ENCODE data around the gene SPACA4. TPM values are rescaled to one million over a fixed set of nuclear protein-coding genes. Genes with fewer than 3 reads are reported as not detected.

SPACA4 gene
- total and polyA plus RNA-seq, 9 of the 15 experiments (the other 6 are each of a cell fraction or from before 2014, with no cell fraction given) = not detected

DNA sequence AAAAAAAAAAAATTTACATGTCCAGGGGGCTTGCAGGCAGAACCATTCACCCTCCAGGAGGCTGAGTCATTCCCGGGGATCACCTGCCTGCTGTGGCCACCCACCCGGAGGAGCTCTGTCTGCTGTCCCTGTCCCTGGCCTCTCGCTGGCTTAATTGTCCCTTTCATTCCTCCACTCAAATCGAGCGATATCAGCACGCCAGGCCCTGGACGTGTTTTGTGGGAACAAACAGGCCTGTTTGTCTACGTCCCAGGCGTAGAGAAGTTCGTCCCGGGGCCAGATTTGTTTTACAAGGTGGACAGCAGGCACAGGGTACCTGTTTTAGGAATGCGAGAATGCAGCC, 33.4 kb upstream of the SPACA4 start (continued):
- TF ChIP-seq, protein P1, sequence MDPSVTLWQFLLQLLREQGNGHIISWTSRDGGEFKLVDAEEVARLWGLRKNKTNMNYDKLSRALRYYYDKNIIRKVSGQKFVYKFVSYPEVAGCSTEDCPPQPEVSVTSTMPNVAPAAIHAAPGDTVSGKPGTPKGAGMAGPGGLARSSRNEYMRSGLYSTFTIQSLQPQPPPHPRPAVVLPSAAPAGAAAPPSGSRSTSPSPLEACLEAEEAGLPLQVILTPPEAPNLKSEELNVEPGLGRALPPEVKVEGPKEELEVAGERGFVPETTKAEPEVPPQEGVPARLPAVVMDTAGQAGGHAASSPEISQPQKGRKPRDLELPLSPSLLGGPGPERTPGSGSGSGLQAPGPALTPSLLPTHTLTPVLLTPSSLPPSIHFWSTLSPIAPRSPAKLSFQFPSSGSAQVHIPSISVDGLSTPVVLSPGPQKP (CRISPR knock-in tag; IDR thresholded peaks at IDR 0.05) = no peak
- no peak for TF ChIP-seq GTF2B (IDR thresholded peaks at IDR 0.05; ENCODE audit: extremely low read depth, insufficient read length)
- TF ChIP-seq ZNF408 (CRISPR knock-in tag; IDR thresholded peaks at IDR 0.05; ENCODE audit: low read depth) = no peak
- no peak for TF ChIP-seq FUS (optimal IDR thresholded peaks at IDR 0.05; ENCODE audit: low read depth, low read length)

DNA sequence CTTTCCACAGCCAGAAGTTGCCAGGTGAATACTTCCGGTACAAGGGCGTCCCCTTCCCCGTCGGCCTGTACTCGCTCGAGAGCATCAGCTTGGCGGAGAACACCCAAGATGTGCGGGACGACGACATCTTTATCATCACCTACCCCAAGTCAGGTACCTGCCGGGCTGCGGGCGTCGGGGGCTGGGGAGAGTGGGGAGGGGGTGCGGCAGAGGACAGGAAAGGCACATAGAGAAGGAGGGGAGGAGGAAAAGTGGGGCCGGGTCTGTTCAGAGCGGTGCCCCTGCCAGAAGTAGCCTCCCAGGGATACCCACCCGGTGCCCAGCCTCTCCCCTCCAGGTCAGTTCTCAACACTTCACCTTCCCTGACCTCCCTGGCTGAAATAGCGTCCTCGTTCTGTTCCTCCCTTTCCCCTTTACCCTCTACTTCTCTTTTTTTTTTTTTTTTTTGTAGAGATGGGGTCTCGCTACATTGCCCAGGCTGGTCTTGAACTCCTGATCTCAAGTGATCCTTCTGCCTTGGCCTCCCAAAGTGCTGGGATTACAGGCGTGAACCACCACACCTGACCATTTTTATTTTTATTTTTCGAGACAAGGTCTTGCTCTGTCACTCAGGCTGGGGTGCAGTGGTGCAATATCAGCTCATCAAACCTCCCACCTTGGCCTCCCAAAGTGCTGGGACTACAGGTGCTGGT, 30.5 kb upstream of the SPACA4 start:
- Histone ChIP-seq H3K9me1 (ENCODE audit: control insufficient read depth, insufficient read depth, low read length) (no peaks in the 10 kb centered on the region), H3K4me1 (replicated peaks in 1 of 2; ENCODE audit: control insufficient read depth in 2 of 2, insufficient read depth in 2 of 2, low read length in 2 of 2) (peaks cover 7% of the 10 kb centered on the region in 2 experiments; a peak in 3 of 5 replicates), H3K79me2 (ENCODE audit: control insufficient read depth, insufficient read depth, low read length) (no peaks in the 10 kb centered on the region), H3K9me3 (replicated peaks; ENCODE audit: control insufficient read depth, insufficient read depth, low read depth, low read length) (no peaks in the 10 kb centered on the region), H3K27ac (ENCODE audit: extremely low read depth, low read depth, low read length) (no peak overlapping the region), H3K4me3 (no peak overlapping the region), H4K20me1 (replicated peaks; ENCODE audit: control insufficient read depth, insufficient read depth, low read length) (no peaks in the 10 kb centered on the region), H3K27me3 (ENCODE audit: control insufficient read depth in 2 of 2, insufficient read depth in 2 of 2, low read length in 2 of 2) (no peaks in the 10 kb centered on the region), H3K36me3 (ENCODE audit: control insufficient read depth, insufficient read depth, low read length) (no peaks in the 10 kb centered on the region), H2AFZ (ENCODE audit: low read depth, low read length) (no peak overlapping the region), H3K9ac (ENCODE audit: insufficient read depth in 1 of 2, low read depth in 2 of 2, low read length in 2 of 2) (no peak overlapping the region), H3K4me2 (ENCODE audit: insufficient read depth, low read length) (no peak overlapping the region)
- in situ Hi-C loops (cut with MboI) = loop anchor here (25.0 kb wide), 1 partner anchor 1536 kb away; no protein-coding TSS in a partner anchor
- no peak for TF ChIP-seq TCFL5 (CRISPR knock-in tag; conservative IDR thresholded peaks at IDR 0.05)
- no peak for TF ChIP-seq SIN3B (IDR thresholded peaks at IDR 0.05; ENCODE audit: low read depth)
- TF ChIP-seq, protein P1 (CRISPR knock-in tag; IDR thresholded peaks at IDR 0.05) = no peak
- TF ChIP-seq PPARD (CRISPR knock-in tag; IDR thresholded peaks at IDR 0.05) = no peak
- no peak for TF ChIP-seq HDGF (IDR thresholded peaks at IDR 0.05)
- TF ChIP-seq ZNF253 (CRISPR knock-in tag; conservative IDR thresholded peaks at IDR 0.05) = no peak
- TF ChIP-seq ZNF121 (CRISPR knock-in tag; conservative IDR thresholded peaks at IDR 0.05) = peak; percentile 86
- TF ChIP-seq ELF2 (CRISPR knock-in tag; IDR thresholded peaks at IDR 0.05) = no peak
- no peak for TF ChIP-seq KDM2B (CRISPR knock-in tag; IDR thresholded peaks at IDR 0.05)
- ATAC-seq (no peak), FAIRE-seq (no peak), DNase-seq (ENCODE audit: extremely low read depth in 1 of 4, low spot score in 3 of 4) (no peak)
- WGBS (ENCODE audit: insufficient coverage, low coverage, missing lambda C conversion rate) = 83% methylated on average over 10 of the region's 23 CpGs
- CTCF ChIA-PET (ENCODE audit: low intra/inter-chr PET ratio) = no interaction called here
- intact Hi-C loops (cut with micrococcal nuclease) = no loop called here
- no TSS peak for BruUV-seq (replicated peaks)
- POLR2A ChIA-PET = interaction anchor here (0.7 kb wide), 1 partner anchor 128 kb away, joined by 3 read pairs; no protein-coding TSS in a partner anchor
